HFF-Myc (cell line): ENCODE results near the gene C1orf35.

Experiments used
- DNase-seq: peaks from one replicate; pipeline ENCODE4 v3.0.0-alpha.2; 2011; ENCODE audit warnings: low read depth; ENCODE audit errors: extremely low read depth
- H3K4me3 ChIP-seq: replicated peaks from 2 replicates; pipeline ENCODE4 v1.5.1; 2011; ENCODE audit warnings: low read depth, mild to moderate bottlenecking, control low read depth, low read length
- TF ChIP-seq, protein P1 (sequence below): IDR thresholded peaks from 2 replicates; pipeline ENCODE4 v1.5.1; 2012; ENCODE audit warnings: mild to moderate bottlenecking, low read depth, low read length, control low read depth; ENCODE audit errors: missing control alignments

The C1orf35 gene

DNA sequence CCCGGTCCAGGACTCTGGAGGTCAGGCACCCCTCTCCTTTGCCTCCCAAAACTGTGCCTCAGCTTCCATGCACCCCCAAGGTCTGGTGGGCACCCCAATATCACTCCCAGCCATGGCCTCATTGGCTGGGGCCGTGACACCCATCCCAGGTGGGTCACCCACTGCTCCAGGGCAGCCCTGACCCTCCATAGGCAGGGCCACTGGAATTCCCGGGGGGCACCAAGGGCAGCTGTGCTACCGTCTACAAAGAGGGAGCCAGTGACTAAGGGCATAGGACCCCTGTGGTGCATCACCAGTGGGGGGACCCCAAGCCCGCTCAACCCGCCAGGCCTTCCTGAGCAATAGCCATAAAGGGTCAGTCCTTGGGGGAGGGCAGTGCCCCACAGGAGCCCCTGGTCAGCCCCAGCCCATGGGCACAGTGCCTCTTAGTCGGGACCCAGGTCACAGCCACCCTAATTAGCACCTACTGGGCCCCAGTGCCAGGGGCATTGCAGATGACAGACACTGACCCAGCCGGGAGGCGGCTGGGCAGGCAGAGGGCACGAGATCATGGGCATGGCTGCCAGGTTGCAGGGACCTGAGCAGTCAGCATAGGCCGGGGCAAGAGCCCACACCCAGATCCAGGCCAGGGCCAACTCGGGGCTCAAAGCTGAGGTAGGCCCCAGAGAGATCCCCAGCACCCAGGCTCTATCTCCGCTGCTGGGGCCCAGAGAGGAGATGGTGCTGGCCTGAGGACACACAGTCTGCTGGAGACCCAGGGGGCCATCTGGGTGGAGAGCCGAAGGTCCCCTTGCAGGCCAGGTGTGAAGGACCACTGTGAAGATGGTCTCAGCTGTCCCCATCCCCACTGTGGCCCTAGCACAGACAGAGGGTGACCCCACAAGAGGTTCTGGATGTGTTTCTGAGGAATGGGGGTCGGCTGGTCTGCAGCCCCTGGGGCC, 39.6 kb downstream of the C1orf35 start:
- DNase-seq: no peak
- no peak overlapping the region for H3K4me3 ChIP-seq
- TF ChIP-seq, protein P1, sequence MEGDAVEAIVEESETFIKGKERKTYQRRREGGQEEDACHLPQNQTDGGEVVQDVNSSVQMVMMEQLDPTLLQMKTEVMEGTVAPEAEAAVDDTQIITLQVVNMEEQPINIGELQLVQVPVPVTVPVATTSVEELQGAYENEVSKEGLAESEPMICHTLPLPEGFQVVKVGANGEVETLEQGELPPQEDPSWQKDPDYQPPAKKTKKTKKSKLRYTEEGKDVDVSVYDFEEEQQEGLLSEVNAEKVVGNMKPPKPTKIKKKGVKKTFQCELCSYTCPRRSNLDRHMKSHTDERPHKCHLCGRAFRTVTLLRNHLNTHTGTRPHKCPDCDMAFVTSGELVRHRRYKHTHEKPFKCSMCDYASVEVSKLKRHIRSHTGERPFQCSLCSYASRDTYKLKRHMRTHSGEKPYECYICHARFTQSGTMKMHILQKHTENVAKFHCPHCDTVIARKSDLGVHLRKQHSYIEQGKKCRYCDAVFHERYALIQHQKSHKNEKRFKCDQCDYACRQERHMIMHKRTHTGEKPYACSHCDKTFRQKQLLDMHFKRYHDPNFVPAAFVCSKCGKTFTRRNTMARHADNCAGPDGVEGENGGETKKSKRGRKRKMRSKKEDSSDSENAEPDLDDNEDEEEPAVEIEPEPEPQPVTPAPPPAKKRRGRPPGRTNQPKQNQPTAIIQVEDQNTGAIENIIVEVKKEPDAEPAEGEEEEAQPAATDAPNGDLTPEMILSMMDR: no peak

DNA sequence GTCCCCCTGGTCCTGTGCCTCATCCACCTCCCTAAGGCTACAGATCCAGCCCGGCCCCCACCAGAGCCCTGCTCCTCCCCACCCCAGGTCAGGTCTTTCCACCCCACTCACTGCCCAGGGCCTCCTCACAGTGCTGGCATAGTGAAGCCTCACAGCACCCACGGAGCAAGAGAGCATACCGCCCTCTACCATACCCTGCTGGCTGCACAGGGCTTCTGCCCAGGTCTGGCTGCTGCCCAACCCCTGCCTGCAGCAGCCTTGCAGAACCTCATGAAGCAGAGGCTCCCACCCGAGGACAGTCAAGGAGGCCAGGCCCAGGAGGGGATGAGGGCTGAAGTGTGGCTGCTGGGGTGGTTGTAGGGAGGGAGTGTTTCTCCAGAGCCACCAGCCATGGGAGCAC, 40.3 kb downstream of the C1orf35 start:
- no peak overlapping the region for H3K4me3 ChIP-seq
- no peak for DNase-seq
- TF ChIP-seq, protein P1: no peak

DNA sequence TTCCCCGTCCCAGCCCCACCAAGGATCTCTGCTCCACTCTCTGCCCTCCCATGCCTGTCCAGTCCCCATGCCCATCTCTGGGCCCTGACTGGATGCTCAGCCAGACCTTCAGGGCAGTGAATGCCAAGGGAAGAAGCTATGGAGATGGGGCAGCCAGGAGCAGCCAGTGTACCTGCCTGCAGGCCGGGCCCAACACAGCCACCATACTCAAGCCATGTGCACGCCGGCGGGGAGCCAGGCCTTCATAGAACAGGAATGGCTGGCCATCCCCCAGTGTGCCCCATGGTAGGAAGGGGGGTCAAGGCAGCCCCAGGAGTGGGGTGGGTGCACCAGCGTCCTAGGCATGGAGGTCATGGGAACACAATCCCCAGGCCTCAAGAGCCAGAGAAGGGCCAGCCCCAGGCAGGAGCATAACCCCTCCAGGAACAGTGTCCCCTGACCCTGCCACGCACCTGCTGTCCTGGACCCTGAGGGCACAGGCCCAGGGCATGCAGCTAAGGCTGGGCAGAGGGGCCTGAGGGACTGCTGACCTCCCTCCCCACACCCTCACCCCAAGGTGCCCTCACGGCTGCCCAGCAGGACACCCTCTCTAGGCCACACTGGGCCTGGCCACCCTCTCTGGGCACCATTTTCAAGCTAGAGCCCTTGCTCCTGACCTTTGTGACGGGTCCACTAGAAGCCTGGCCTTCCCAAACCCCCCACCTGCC, 40.9 kb downstream of the C1orf35 start:
- H3K4me3 ChIP-seq: no peak overlapping the region
- DNase-seq: no peak
- TF ChIP-seq, protein P1: no peak

DNA sequence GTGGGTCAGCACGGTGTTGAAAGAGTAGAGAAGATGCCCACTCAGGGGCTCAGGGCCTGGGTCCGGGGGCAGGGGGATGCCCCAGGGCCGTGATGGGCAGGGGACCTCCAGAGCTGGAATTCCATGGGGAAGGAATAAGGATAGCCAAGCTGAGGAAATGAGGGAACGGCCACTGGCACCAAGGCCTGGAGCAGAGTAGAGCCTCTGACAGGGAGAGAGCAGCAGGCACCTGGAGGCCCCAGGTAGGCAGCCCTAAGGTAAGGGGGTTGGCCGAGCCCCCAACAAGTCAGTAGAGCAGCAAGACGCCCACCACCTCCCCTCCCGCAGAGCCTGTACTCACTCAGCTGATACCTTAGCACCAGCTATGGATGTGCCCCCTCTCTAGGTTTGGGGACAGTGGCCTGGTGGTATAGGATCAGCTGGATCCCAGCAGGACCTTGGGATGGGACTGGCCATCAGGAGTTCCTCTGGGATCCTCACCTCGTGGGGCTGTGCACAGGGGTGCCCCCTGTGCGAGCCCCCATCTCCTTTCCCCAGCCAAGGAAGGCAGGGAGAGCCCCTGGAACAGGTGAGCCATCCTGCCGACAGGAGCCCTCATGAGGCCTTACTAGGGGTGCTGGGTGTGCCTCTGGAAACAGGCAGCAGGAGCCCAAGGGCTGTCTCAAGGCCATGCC, 41.6 kb downstream of the C1orf35 start:
- no peak overlapping the region for H3K4me3 ChIP-seq
- TF ChIP-seq, protein P1: no peak
- no peak for DNase-seq

DNA sequence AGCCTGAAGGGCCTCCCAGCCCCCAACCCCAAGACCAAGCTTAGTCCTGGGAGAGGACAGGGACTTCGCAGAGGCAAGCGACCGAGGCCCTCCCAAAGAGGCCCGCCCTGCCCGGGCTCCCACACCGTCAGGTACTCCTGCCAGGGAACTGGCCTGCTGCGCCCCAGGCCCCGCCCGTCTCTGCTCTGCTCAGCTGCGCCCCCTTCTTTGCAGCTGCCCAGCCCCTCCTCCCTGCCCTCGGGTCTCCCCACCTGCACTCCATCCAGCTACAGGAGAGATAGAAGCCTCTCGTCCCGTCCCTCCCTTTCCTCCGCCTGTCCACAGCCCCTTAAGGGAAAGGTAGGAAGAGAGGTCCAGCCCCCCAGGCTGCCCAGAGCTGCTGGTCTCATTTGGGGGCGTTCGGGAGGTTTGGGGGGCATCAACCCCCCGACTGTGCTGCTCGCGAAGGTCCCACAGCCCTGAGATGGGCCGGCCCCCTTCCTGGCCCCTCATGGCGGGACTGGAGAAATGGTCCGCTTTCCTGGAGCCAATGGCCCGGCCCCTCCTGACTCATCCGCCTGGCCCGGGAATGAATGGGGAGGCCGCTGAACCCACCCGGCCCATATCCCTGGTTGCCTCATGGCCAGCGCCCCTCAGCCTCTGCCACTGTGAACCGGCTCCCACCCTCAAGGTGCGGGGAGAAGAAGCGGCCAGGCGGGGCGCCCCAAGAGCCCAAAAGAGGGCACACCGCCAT, 42.5 kb downstream of the C1orf35 start:
- no peak overlapping the region for H3K4me3 ChIP-seq
- TF ChIP-seq, protein P1: no peak
- DNase-seq: no peak

DNA sequence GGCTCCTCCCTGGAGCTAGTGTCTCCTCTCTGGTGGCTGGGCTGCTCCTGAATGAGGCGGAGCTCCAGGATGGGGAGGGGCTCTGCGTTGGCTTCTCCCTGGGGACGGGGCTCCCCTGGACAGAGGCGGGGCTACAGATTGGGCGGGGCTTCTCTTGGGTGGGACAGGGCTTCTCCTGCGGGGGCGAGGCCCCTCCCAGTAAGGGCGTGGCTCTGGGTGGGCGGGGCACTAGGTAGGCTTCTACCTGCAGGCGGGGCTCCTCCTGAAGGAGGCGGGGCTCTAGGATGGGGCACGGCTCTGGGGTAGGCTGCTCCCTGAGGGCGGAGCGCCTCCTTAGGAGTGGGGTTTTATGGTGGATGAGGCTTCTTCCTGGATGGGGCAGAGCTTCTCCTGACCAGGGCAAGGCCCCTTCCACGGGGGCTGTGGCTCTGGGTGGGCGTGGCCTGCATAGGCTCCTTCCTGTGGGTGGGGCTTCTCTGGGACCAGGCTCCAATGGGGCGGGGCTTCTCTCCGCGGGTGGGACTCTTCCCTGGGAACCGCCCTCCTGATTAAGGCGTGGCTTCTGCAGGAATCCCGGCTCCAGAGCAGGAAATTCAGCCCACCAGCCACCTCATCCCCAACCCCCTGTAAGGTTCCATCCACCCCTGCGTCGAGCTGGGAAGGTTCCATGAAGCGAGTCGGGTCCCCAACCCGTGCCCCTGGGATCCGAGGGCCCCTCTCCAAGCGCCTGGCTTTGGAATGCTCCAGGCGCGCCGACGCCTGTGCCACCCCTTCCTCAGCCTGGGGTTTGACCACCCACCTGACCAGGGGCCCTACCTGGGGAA, 43.3 kb downstream of the C1orf35 start:
- TF ChIP-seq, protein P1: no peak
- H3K4me3 ChIP-seq: no peak overlapping the region
- DNase-seq: no peak
